Right ventricle myocardium inferior (tissue), 1 donor: ENCODE data around the gene STAT3. TPM values are rescaled to one million over a fixed set of nuclear protein-coding genes. Genes with fewer than 3 reads are reported as not detected.
"Not testable (repeated sequence)": the region's sequence is repeated elsewhere in the genome, so short reads cannot be mapped to it uniquely, and the experiment has no call there.

Experiments
- ATAC-seq: fragments of 200-7000 bp; cut with Tn5 transposase; one replicate; pipeline ENCODE4 v1.9.1; 2020; ENCODE audit warnings: mild to moderate bottlenecking, moderate library complexity
- DNase-seq: peaks from one replicate; pipeline ENCODE4 v3.0.0; 2021; ENCODE audit errors: missing footprints
- intact Hi-C: fragments of 100-400 bp; cut with DNase I; formaldehyde crosslinking; loops from one replicate; pipeline ENCODE4 v1.11.0; 2022
- total RNA-seq: library from RNA; stranded (reverse); fragmentation: NEBNext Ultra II Directional; extraction: Animal tissue kit (Norgen Biotek cat#: 25700); gene quantifications from one replicate; pipeline ENCODE4 v1.2.1, GENCODE V29; 2021
- donor health status: DM: no; HTN: yes; CAD: no; lungs with severe emphysema.

STAT3 gene
- total RNA-seq, 1 donor from 2014 or later: 183 TPM

DNA sequence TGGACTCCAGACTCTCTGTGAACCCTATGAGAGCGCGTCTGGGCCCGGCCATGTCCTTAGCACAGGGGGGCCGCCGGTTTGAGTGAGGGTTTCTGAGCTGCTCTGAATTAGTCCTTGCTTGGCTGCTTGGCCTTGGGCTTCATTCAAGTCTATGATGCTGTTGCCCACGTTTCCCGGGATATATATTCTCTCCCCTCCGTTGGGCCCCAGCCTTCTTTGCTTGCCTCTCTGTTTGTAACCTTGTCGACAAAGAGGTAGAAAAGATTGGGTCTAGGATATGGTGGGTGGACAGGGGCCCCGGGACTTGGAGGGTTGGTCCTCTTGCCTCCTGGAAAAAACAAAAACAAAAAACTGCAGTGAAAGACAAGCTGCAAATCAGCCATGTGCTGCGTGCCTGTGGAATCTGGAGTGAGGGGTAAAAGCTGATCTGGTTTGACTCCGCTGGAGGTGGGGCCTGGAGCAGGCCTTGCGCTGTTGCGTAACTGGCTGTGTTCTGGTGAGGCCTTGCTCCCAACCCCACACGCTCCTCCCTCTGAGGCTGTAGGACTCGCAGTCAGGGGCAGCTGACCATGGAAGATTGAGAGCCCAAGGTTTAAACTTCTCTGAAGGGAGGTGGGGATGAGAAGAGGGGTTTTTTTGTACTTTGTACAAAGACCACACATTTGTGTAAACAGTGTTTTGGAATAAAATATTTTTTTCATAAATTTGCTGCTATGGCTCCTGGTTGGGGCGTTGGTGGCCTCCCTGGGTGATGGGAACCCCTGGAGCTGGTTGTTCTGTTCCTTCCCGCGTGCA, 76.8 kb downstream of the STAT3 start:
- DNase-seq (peak; percentile 92), ATAC-seq (peak; percentile 94)
- intact Hi-C loops: no loop called here

DNA sequence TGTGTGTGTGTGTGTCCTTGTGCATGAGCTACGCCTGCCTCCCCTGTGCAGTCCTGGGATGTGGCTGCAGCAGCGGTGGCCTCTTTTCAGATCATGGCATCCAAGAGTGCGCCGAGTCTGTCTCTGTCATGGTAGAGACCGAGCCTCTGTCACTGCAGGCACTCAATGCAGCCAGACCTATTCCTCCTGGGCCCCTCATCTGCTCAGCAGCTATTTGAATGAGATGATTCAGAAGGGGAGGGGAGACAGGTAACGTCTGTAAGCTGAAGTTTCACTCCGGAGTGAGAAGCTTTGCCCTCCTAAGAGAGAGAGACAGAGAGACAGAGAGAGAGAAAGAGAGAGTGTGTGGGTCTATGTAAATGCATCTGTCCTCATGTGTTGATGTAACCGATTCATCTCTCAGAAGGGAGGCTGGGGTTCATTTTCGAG, 77.4 kb downstream of the STAT3 start:
- intact Hi-C loops: no loop called here
- ATAC-seq: no peak
- DNase-seq: no peak

DNA sequence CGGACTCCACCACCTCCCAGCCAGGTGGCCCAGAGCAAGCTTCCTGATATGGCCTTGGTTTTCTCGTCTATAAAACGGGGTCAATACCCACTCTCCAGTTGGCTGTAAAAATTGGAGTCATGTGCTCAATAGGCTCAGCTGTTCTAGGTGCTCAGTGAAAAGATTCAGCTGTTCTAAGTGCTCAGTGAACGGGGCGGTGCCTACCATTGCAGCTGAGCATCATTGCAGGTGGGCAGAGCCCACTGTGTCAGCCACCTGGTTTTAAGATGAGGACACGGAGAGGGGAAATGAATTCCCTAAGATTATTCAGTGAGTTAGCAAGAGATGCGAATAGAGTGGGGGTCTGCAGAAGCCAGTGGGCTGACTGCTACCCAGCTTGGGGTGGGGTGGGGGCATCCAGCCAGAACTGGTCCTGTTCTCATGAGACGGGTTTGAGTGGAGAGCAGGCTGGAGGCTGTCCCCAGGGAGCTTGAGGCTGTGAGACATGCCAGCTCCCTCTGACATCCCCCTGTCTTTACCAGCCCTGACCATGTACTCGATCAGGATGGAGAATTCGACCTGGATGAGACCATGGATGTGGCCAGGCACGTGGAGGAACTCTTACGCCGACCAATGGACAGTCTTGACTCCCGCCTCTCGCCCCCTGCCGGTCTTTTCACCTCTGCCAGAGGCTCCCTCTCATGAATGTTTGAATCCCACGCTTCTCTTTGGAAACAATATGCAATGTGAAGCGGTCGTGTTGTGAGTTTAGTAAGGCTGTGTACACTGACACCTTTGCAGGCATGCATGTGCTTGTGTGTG, 78.1 kb downstream of the STAT3 start:
- DNase-seq: no peak
- intact Hi-C loops: no loop called here
- no peak for ATAC-seq

DNA sequence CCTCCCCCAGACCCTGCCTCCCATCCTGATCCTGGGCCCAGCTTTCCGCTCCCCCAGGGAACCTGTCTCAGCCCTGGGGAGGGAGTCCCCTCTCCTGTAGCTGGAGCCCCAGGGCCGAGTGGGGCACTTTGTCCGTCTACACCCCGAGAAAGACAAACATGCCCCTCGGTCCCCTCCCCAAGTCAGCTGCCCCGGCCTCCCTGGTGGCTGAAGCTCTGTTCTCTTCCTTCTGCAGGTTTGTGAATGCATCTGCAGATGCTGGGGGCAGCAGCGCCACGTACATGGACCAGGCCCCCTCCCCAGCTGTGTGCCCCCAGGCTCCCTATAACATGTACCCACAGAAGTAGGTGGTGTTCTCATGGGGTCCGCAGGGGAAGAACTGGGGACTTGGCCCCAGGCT, 79.1 kb downstream of the STAT3 start:
- no peak for DNase-seq

DNA sequence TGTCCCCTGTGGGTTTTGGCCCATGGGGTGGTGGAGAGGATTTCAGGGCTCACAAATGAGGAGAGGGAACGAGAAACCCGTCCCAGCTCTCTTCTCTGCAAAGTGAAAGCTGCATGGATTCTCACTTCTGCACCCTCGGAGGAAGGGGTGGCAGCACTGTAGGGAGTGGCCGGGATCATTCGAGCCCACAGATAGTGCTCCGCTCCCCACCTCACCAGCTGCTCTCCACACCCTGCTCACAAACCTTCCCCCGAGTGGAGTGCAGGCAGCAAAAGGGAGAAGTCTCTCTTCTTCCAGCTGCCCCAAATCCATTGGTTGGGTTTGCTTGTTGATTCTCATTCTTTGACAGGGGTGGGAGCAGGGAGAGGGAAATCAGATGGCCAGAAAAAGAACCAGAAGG, 79.8 kb downstream of the STAT3 start:
- intact Hi-C loops: no loop called here
- DNase-seq (no peak), ATAC-seq (no peak)

More for the DNA sequence above, 79.1 kb downstream of the STAT3 start:
- intact Hi-C loops: no loop called here
- no peak for ATAC-seq

DNA sequence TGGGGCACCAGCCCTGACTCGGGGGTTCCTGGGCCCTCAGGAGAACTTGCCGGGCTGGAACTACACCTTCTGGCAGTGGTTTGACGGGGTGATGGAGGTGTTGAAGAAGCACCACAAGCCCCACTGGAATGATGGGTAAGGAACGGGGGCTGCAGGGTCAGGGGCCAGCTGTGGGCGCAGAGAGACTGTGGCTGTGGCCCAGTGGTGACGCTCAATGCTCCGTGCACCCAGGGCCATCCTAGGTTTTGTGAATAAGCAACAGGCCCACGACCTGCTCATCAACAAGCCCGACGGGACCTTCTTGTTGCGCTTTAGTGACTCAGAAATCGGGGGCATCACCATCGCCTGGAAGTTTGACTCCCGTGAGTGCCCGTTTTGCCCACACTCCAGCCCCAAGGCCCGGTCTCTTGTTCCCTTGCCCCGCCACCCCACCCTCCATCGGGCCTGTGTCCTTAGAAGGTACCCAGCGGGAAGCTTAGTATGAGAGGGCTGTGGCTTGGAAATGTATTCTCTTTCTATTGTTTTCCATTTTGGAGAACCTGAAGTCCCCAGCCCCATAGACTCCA, 80.8 kb downstream of the STAT3 start:
- ATAC-seq (no peak), DNase-seq (no peak)
- intact Hi-C loops: no loop called here

DNA sequence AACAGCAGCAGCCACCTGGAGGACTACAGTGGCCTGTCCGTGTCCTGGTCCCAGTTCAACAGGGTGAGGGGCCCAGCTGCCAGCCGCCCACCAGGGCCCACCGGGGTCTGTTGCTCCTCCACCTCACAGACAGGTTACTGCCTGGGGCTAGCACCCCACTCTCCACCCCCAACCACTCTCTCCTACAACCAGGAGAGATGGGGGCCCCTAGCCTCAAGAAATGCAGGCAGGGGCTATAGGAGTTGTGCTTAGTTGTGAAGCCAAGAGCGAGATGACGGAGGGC, 81.9 kb downstream of the STAT3 start:
- ATAC-seq (no peak), DNase-seq (no peak)
- intact Hi-C loops: no loop called here

DNA sequence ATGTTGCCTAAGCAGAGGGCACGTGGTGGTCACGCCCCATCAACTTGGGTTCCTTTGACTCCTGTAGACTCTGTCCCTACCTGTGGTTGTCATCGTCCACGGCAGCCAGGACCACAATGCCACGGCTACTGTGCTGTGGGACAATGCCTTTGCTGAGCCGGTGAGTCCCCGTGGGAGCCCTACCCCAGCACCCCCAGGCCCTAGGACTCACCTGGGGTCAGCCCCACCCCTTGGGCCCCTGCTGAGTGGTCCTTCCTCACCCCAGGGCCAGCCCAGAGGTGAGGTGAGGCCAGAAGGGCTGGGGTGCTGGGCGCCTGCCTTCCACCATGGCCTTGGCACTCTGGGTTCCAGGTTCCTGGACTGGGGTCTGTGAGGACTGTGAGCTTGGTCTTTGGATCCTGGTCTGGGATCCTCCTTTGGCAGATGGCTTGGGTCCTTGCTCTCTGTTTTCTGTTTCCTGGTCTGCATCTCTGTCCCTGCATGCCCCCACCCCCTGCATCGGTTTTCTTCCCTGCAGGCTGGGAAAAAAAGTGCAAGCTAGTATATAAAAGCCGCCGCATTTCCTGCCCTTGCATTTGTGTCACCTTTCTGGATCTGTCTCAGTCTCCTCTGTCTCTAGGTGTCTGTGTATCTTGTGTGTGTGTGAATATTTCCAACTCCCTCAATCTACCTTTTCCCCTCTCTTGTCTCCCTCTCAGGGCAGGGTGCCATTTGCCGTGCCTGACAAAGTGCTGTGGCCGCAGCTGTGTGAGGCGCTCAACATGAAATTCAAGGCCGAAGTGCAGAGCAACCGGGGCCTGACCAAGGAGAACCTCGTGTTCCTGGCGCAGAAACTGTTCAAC, 82.5 kb downstream of the STAT3 start:
- ATAC-seq (peak; percentile 21), DNase-seq (no peak)
- intact Hi-C loops: no loop called here

DNA sequence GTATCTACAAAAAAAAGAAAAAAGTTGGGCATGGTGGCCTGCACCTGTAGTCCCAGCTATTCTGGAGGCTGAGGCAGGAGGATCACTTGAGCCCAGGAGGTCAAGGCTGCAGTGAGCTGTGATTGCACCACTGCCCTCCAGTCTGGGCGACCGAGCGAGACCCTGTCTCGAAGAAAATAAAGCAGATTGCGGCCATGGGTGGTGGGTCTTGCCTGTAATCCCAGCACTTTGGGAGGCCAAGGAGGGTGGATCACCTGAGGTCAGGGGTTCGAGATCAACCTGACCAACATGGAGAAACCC, 83.3 kb downstream of the STAT3 start:
- ATAC-seq, DNase-seq, intact Hi-C loops: not testable (repeated sequence)

DNA sequence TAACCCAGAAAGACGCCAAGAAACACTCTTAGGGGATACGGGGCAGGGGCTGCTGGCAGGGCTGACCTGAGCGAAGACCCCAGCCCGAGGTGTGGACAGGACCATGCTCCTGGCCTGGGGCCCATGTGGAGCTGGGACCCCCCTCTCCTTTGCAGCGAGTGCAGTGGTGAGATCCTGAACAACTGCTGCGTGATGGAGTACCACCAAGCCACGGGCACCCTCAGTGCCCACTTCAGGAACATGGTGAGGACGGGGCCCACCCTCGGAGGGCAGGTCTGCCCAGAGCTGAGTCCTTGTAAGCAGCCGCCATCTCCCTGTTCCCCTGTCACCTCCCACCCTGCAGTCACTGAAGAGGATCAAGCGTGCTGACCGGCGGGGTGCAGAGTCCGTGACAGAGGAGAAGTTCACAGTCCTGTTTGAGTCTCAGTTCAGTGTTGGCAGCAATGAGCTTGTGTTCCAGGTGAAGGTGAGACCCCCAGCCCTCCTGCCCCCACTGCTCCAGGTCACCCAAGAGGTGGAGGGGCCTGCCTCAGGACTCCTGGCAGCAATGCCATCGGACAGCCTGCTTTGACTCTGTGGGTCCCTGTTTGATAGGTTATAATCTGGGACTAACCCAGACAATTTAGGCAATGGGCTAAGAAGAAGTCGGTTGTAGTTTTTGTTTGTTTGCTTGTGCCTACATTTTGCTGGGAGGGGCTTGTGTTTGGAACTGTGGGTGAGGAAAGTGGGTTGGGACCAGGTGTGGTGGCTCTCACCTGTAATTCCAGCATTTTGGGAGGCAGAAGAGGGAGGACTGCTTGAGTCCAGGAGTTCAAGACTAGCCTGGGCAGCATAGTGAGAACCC, 83.8 kb downstream of the STAT3 start:
- intact Hi-C loops: no loop called here
- DNase-seq: no peak
- ATAC-seq: no peak

DNA sequence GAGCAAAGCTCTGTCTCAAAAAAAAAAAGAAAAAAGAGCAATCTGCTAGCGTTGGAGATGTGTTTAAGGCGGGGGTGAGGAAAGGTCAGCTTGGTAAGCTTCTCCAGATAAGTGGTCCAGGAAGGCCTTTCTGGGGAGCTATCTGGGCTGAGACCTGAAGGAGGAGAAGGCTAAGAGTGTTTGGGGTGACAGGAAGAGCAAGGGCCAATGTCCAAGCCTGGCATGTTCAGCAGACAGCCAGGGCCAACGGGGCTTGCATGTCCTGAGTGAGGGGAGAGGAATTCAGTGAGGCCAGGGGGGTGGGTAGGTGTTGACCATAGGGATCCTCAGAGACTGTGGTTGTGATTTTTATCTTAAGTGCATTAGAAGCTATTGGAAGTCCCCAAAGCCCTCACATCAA, 84.5 kb downstream of the STAT3 start:
- intact Hi-C loops: no loop called here
- ATAC-seq: no peak

DNA sequence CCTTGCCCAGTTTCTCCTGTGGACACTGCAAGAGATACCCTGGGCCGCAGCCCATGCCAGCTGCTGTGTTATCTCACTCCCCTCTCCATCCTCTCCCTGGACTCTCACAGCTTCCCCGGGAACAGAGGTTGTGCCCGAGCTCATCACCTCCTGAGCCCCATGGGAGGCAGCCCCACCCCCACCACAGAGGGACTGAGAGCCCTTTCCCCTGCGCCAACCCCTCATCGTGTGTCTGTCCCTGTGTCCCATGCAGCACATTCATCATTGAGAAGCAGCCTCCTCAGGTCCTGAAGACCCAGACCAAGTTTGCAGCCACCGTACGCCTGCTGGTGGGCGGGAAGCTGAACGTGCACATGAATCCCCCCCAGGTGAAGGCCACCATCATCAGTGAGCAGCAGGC, 87.2 kb downstream of the STAT3 start:
- no peak for ATAC-seq
- intact Hi-C loops: no loop called here
- DNase-seq: no peak

More for the DNA sequence above, 84.5 kb downstream of the STAT3 start:
- DNase-seq: no peak

DNA sequence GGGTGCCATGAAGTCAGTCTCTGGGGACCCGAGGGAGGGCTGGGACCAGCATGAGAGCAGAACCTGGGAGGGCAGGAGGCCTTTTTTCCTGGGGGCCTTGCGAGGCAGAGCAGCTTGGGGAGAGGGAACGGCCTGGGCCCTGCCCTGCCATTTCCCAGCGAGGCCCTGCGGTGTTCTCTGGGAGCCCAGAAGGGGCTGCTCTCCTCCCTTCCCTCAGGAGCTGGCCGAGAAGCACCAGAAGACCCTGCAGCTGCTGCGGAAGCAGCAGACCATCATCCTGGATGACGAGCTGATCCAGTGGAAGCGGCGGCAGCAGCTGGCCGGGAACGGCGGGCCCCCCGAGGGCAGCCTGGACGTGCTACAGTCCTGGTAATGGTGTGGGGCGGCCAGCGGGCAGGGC, 88.3 kb downstream of the STAT3 start:
- DNase-seq, intact Hi-C loops, ATAC-seq: not testable (repeated sequence)

DNA sequence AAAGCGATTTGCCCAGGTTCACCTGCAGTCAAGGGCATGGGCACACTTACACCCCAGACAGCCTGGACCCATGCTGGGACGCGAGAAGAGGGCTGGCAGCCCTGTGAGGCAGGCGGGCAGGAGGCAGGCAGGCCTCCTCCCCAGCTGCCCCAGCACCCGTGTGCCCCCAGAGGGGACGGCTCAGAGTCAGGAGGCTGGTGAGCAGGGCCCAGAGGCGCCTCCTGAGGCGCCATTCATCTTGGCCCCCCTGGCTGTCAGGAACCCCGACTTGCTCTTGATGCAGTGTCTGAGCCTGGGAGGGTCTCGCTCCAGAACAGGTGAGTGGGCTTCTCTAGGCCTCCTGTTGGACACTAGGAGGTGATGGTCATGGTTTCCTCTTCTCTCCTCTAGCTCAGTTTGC, 88.9 kb downstream of the STAT3 start:
- intact Hi-C loops, ATAC-seq, DNase-seq: not testable (repeated sequence)

DNA sequence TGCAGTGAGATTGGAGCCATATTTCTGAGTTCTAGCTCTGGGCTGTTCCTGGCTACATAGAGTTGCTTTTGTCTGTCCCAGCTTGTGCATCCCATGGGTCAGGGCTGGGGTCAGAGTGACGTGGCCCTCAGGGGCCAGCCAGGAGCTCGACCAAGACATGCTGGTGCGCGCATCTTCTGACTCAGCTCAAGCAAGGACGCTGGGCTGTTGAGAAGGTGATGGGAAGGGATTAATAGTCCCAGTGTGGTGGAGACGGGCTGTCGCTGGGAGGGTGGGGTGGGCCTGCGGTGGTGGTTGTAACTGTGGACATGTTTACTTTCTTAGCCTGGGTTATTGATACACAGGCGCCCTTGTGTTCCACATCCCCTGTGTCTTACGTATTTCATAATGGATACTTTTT, 90.5 kb downstream of the STAT3 start:
- ATAC-seq, DNase-seq, intact Hi-C loops: not testable (repeated sequence)

DNA sequence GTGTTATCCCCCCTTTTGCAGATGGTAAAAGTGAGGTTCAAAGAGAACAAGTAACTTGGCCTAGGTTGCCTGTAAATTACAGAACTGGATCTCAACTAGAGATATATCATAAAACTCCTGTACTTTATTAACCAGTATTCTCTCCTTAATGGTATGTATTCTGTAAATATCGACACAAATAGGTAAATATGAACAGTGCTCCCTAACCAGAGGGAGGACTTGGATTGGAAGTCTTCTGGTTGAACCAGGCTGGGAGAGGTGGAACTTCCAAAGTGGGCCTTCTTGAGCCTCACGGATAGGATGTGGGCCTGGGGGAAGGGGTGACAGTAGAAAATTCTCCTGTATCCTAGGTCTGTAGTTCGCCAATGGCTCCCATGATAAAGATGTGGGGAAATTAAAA, 92.2 kb downstream of the STAT3 start:
- intact Hi-C loops: no loop called here
- no peak for ATAC-seq
- no peak for DNase-seq

DNA sequence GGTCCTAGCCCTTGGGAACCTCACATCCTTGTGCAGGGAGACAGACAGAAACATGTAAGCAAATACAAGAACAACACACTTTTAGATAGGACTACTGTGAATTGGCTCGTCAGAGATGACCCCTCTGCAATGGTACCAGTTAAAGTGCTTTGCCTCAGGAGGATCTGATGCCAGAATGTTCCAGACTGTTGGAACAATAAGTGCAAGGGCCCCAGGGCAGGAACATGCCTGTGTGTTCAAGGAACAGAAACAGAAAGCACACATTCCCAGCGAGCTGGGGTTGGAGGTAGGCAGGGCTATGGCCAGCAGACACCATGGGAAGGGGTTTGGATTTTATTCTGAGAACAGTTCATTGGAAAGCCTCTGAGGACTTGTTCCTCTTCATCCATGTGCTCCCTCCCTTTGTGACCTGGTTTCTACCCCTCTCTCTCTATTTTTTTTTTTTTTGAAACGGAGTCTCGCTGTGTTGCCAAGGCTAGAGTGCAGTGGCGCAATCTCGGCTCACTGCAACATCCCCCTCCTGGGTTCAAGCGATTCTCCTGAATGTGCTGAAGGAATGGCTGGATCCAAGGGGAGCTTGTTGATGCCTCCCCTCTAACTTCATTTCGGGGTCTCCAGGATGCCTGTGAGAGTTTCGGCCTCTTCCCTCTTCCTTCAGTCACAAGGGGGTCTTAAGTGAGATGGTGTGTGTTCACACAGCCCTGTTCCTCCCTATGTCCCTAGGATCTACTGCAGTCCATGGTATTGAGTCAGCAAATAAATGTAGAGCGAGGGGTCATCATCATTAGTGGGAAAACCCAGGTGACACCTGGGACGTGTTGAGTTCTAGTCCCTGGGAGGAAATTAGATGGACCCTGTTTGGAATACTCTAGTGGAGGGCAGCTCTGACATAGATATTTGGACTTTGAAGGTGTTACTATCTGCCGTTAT, 93.5 kb downstream of the STAT3 start:
- DNase-seq: no peak
- no peak for ATAC-seq
- intact Hi-C loops: no loop called here
